Breast epithelium (tissue), 3 donors: Measurements from ENCODE around the gene MYLIP.

Source experiments
- CTCF ChIP-seq, 3 donors: fragments of 450-650 bp; IDR thresholded peaks; one replicate each; pipeline ENCODE4 v1.5.1; 2016 to 2017; ENCODE audit warnings: antibody characterized with exemption in 3 of 3, mild to moderate bottlenecking in 3 of 3, moderate library complexity in 3 of 3
- POLR2A ChIP-seq: fragments of 450-650 bp; IDR thresholded peaks from one replicate; pipeline ENCODE4 v1.6.1; 2016; ENCODE audit warnings: antibody characterized with exemption, mild to moderate bottlenecking, moderate library complexity
- POLR2AphosphoS5 ChIP-seq, 3 donors: sonication (generic); formaldehyde crosslinking; IDR thresholded peaks; one replicate each; pipeline ENCODE4 v1.6.1; 2017; ENCODE audit warnings: antibody characterized with exemption in 3 of 3

- TF ChIP-seq POLR2AphosphoS5 (IDR thresholded peaks at IDR 0.05): no peak
- no peak for TF ChIP-seq CTCF (IDR thresholded peaks at IDR 0.05)
- no peak for TF ChIP-seq POLR2A
Observed at GRCh38 chr6:16109659-16110305, 19.1 kb upstream of the MYLIP start.
